Natural killer cell (primary cell): ENCODE results near the gene TBC1D23. TPM values are rescaled to one million over a fixed set of nuclear protein-coding genes. Genes with fewer than 3 reads are reported as not detected.

ENCODE experiments used
- ATAC-seq, 3 donors: fragments of 150-1000 bp in 2 of 3; fragments of 200-7000 bp in 1 of 3; cut with Tn5 transposase; 1 replicate in 1 of 3; 2 replicates in 2 of 3; pipeline ENCODE4 v1.10.0; 2021; ENCODE audit warnings: mild to moderate bottlenecking in 2 of 3, moderate library complexity in 2 of 3
- DNase-seq, 2 donors: peaks; one replicate each; pipeline versions ENCODE4 v3.0.0 to v3.0.0-alpha.2; 2013 to 2021; ENCODE audit warnings: mixed read lengths in 1 of 2
- H3K27ac ChIP-seq: one replicate; pipeline ENCODE4 v1.5.1; 2013; ENCODE audit warnings: mild to moderate bottlenecking, low read length
- H3K27me3 ChIP-seq: one replicate; pipeline ENCODE4 v1.6.1; 2013; ENCODE audit warnings: low read length; ENCODE audit not compliant: control insufficient read depth, insufficient read depth
- H3K36me3 ChIP-seq: one replicate; pipeline ENCODE4 v1.6.1; 2013; ENCODE audit warnings: low read length; ENCODE audit not compliant: control insufficient read depth, insufficient read depth
- H3K4me1 ChIP-seq: one replicate; pipeline ENCODE4 v1.6.1; 2013; ENCODE audit warnings: low read length; ENCODE audit not compliant: control insufficient read depth, insufficient read depth
- H3K4me3 ChIP-seq: one replicate; pipeline ENCODE4 v1.5.1; 2013; ENCODE audit warnings: low read length
- H3K9me3 ChIP-seq: one replicate; pipeline ENCODE4 v1.6.1; 2013; ENCODE audit warnings: low read length; ENCODE audit not compliant: control insufficient read depth, insufficient read depth
- H3K27ac Mint-ChIP-seq, 2 donors: one replicate each; pipeline ENCODE4 v1.8.0; 2022; ENCODE audit warnings: mild to moderate bottlenecking in 2 of 2, mixed read lengths in 2 of 2, moderate library complexity in 1 of 2
- H3K27me3 Mint-ChIP-seq, 2 donors: one replicate each; pipeline ENCODE4 v1.8.0; 2022; ENCODE audit warnings: low read depth in 2 of 2, mixed read lengths in 2 of 2
- H3K36me3 Mint-ChIP-seq: one replicate; pipeline ENCODE4 v1.8.0; 2022; ENCODE audit warnings: mixed read lengths
- H3K4me1 Mint-ChIP-seq, 2 donors: one replicate each; pipeline ENCODE4 v1.8.0; 2022; ENCODE audit warnings: mixed read lengths in 2 of 2
- H3K4me3 Mint-ChIP-seq: one replicate; pipeline ENCODE4 v1.8.0; 2022; ENCODE audit warnings: mild to moderate bottlenecking, moderate library complexity, mixed read lengths
- H3K9me3 Mint-ChIP-seq, 2 donors: one replicate each; pipeline ENCODE4 v1.8.0; 2022; ENCODE audit warnings: mixed read lengths in 2 of 2
- CTCF ChIP-seq: fragments of 200-600 bp; IDR thresholded peaks from one replicate; pipeline ENCODE4 v1.8.0; 2022; ENCODE audit warnings: antibody characterized with exemption
- WGBS: methylation state at CpG from one replicate; pipeline ENCODE4 v1.1.7; 2013; ENCODE audit warnings: missing lambda C conversion rate; ENCODE audit not compliant: insufficient coverage; 5-methylcytosine and 5-hydroxymethylcytosine counted together
- intact Hi-C: fragments of 100-400 bp; cut with micrococcal nuclease; formaldehyde crosslinking; loops from one replicate; pipeline ENCODE4 v1.14.2; 2022
- total RNA-seq, 4 donors: library from RNA; stranded (reverse); fragments of 120-200 nt in 1 of 4; gene quantifications; one replicate each; pipeline versions ENCODE4 v1.2.3 to v1.2.4, GENCODE V29; 2013 to 2022

Gene TBC1D23
- total RNA-seq: 10 to 100 TPM; 38.8 to 50.3 (median 45.4) TPM
- 36.1 TPM for total RNA-seq (2013)

GRCh38 chr3:100260685-100261484 is at the start of gene TBC1D23:
TSS of gene TBC1D23 (plus strand) at chr3:100260992. CDS start at chr3:100261019, 27 bp downstream.
- no peaks in the 10 kb centered on the region for H3K36me3 Mint-ChIP-seq
- H3K4me1 Mint-ChIP-seq: peaks cover 39 to 48% of the 10 kb centered on the region in 2 donors
- intact Hi-C loops: loop anchor here (1.0 to 10.0 kb wide), 5 partner anchors 140 to 1739 kb away; partner anchors contain the start of genes CLDND1, CMSS1, LNP1 and PCNP
- H3K27ac ChIP-seq: peak within 1 kb of the TSS; percentile 93
- no peaks in the 10 kb centered on the region for H3K36me3 ChIP-seq
- peak within 1 kb of the TSS; percentile 94 for H3K4me3 Mint-ChIP-seq
- DNase-seq (peak; percentile 94 to 99), ATAC-seq (peak; percentile 98 to 100 (median 99))
- no peaks in the 10 kb centered on the region for H3K27me3 Mint-ChIP-seq
- H3K9me3 Mint-ChIP-seq: no peaks in the 10 kb centered on the region
- peak within 1 kb of the TSS; percentile 80 for H3K4me3 ChIP-seq
- H3K9me3 ChIP-seq: no peaks in the 10 kb centered on the region
- no peak for TF ChIP-seq CTCF
- no peaks in the 10 kb centered on the region for H3K27me3 ChIP-seq
- H3K27ac Mint-ChIP-seq: peak within 1 kb of the TSS; percentile 95 to 96
- H3K4me1 ChIP-seq: peaks cover 18% of the 10 kb centered on the region
- under 1% methylated on average over 49 of the region's 49 CpGs for WGBS

DNA sequence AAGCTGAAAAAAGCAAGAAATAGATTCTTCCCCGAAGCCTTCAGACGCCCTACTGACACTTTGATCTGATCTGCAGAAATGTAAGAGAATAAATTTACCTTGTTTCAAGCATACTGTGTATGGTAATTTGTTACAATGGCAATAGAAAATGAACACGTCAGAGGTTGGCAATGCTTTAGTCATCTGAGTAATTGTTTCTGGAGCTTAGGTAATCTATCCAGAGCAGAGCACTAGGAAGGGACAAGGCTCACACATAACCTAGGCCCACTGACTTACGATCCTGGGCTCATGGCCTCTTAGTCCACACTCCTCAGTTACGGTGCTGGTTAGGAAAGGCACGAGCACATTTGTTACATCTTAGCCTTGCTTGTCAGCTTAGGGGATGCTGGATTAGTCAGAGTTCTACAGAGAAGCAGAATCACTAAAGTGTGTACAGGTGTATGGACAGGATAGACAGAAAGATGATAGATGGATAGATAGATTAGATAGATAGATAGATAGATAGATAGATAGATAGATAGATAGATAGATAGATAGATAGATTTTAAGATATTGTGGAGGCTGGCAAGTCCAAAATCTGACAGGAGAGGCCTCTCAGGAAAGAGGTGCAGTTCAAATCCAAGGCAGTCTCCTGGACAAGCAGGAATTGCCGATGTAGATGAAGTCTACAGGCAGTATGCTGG is 46.8 kb upstream of the TBC1D23 start:
- intact Hi-C loops: no loop called here
- Mint-ChIP-seq H3K4me1 (peaks cover 10 to 13% of the 10 kb centered on the region in 2 donors), H3K9me3 (peaks cover 0 to 2% of the 10 kb centered on the region in 2 donors), H3K27ac (no peak overlapping the region), H3K36me3 (no peaks in the 10 kb centered on the region), H3K4me3 (no peak overlapping the region), H3K27me3 (peaks cover 6 to 7% of the 10 kb centered on the region in 2 donors)
- Histone ChIP-seq H3K4me3 (no peak overlapping the region), H3K4me1 (peaks cover 10% of the 10 kb centered on the region), H3K9me3 (no peaks in the 10 kb centered on the region), H3K27ac (no peak overlapping the region), H3K36me3 (no peaks in the 10 kb centered on the region), H3K27me3 (no peaks in the 10 kb centered on the region)
- no peak for TF ChIP-seq CTCF
- no peak for ATAC-seq
- 97% methylated on average over 7 of the region's 7 CpGs for WGBS
- DNase-seq: no peak

GRCh38 chr3:100214574-100214964 is 46.2 kb upstream of the TBC1D23 start:
- no peak for DNase-seq
- peaks cover 0 to 2% of the 10 kb centered on the region in 2 donors for H3K9me3 Mint-ChIP-seq
- Histone ChIP-seq H3K9me3 (no peaks in the 10 kb centered on the region), H3K27me3 (no peaks in the 10 kb centered on the region), H3K36me3 (no peaks in the 10 kb centered on the region), H3K4me3 (no peak overlapping the region), H3K4me1 (peaks cover 10% of the 10 kb centered on the region), H3K27ac (no peak overlapping the region)
- ATAC-seq: no peak
- no peak for TF ChIP-seq CTCF
- no peak overlapping the region for H3K27ac Mint-ChIP-seq
- peaks cover 10 to 13% of the 10 kb centered on the region in 2 donors for H3K4me1 Mint-ChIP-seq
- no peak overlapping the region for H3K4me3 Mint-ChIP-seq
- peaks cover 6 to 7% of the 10 kb centered on the region in 2 donors for H3K27me3 Mint-ChIP-seq
- intact Hi-C loops: no loop called here
- 85% methylated on average over 5 of the region's 5 CpGs for WGBS
- no peaks in the 10 kb centered on the region for H3K36me3 Mint-ChIP-seq
